HL-60 (cell line): Measurements from ENCODE around the gene FAM209B.

Experiments
- DNase-seq, 2 experiments: peaks; one replicate each; pipeline ENCODE4 v3.0.0-alpha.2; 2010 to 2020; ENCODE audit warnings: low read depth in 1 of 2, low spot score in 1 of 2
- H3K27ac ChIP-seq: fragments of 250-450 bp; sonication (Bioruptor Pico); replicated peaks from 2 replicates; pipeline ENCODE4 v1.5.1; 2020; ENCODE audit warnings: mild to moderate bottlenecking, moderate library complexity
- H3K27me3 ChIP-seq: fragments of 250-450 bp; sonication (Bioruptor Pico); 2 replicates; pipeline ENCODE4 v1.5.1; 2021; ENCODE audit warnings: mild to moderate bottlenecking, moderate library complexity; ENCODE audit not compliant: insufficient read depth, poor library complexity, severe bottlenecking
- H3K4me3 ChIP-seq: replicated peaks from 2 replicates; pipeline ENCODE4 v1.5.1; 2011; ENCODE audit warnings: mild to moderate bottlenecking, control low read depth, low read length; ENCODE audit not compliant: insufficient read depth
- CTCF ChIP-seq: IDR thresholded peaks from one replicate; pipeline ENCODE4 v1.5.1; 2011; ENCODE audit warnings: low read length, control low read depth, inconsistent platforms; ENCODE audit not compliant: insufficient read depth
- GABPA ChIP-seq: IDR thresholded peaks from 2 replicates; pipeline ENCODE4 v1.6.1; 2012; ENCODE audit warnings: low read depth
- POLR2AphosphoS5 ChIP-seq: IDR thresholded peaks from 2 replicates; pipeline ENCODE4 v1.6.1; 2012; ENCODE audit warnings: low read depth
- SPI1 ChIP-seq: IDR thresholded peaks from 2 replicates; pipeline ENCODE4 v1.6.1; 2012; ENCODE audit warnings: low read depth, mild to moderate bottlenecking, borderline replicate concordance
- TF ChIP-seq, protein P1 (sequence below): IDR thresholded peaks from 2 replicates; pipeline ENCODE4 v1.6.1; 2012; ENCODE audit warnings: low read depth; ENCODE audit not compliant: insufficient replicate concordance

Gene FAM209B

GRCh38 chr20:56517641-56518040 lies 15.4 kb upstream of the FAM209B start:
- no peaks in the 10 kb centered on the region for H3K27me3 ChIP-seq

GRCh38 chr20:56518126-56518525 lies 14.9 kb upstream of the FAM209B start:
- DNase-seq, result no peak
- TF ChIP-seq POLR2AphosphoS5 (no peak), CTCF (no peak), SPI1 (no peak), GABPA (no peak)
- TF ChIP-seq, protein P1, sequence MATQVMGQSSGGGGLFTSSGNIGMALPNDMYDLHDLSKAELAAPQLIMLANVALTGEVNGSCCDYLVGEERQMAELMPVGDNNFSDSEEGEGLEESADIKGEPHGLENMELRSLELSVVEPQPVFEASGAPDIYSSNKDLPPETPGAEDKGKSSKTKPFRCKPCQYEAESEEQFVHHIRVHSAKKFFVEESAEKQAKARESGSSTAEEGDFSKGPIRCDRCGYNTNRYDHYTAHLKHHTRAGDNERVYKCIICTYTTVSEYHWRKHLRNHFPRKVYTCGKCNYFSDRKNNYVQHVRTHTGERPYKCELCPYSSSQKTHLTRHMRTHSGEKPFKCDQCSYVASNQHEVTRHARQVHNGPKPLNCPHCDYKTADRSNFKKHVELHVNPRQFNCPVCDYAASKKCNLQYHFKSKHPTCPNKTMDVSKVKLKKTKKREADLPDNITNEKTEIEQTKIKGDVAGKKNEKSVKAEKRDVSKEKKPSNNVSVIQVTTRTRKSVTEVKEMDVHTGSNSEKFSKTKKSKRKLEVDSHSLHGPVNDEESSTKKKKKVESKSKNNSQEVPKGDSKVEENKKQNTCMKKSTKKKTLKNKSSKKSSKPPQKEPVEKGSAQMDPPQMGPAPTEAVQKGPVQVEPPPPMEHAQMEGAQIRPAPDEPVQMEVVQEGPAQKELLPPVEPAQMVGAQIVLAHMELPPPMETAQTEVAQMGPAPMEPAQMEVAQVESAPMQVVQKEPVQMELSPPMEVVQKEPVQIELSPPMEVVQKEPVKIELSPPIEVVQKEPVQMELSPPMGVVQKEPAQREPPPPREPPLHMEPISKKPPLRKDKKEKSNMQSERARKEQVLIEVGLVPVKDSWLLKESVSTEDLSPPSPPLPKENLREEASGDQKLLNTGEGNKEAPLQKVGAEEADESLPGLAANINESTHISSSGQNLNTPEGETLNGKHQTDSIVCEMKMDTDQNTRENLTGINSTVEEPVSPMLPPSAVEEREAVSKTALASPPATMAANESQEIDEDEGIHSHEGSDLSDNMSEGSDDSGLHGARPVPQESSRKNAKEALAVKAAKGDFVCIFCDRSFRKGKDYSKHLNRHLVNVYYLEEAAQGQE, result no peak
- no peak overlapping the region for H3K27ac ChIP-seq
- H3K4me3 ChIP-seq, result no peak overlapping the region
- no peaks in the 10 kb centered on the region for H3K27me3 ChIP-seq

More at GRCh38 chr20:56517641-56518040, 15.4 kb upstream of the FAM209B start:
- DNase-seq, result no peak
- Histone ChIP-seq H3K27ac (no peak overlapping the region), H3K4me3 (no peak overlapping the region)
- TF ChIP-seq, protein P1, result no peak

DNA sequence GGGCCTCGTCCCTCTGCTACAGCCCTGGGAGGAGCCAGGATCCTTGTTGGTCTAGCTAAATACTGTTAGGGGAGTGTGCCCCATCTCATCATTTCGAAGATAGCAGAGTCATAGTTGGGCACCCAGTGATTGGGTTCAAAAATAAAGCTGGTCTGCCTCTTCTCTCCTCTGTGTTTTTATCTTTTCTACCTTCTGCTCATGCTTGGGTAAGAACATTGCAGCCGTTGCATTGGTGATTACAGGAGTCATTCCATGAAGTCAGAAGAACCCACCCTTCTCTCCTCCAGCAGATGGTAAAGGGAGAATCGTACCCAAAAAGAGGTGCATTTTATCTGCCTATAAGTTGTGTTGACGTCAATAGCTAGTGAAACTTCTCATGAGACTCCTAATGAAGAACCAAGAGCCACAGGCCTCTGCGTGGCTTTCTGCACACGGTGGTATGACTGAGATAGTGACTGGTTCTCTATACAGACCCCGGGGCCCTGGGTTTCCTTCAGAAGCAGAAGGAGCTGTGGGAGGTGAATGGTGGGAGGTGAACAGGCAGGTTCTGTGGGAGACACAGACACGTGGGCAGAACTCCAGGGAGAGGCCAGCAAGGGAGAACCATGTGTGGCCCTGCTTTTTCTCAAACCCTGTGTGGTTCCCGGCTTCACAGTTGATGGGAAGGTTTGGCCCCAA lies 14.2 kb upstream of the FAM209B start:
- no peak for TF ChIP-seq POLR2AphosphoS5
- no peak for TF ChIP-seq GABPA
- TF ChIP-seq, protein P1, result no peak
- no peak for TF ChIP-seq SPI1
- no peak for TF ChIP-seq CTCF
- no peaks in the 10 kb centered on the region for H3K27me3 ChIP-seq
- no peak overlapping the region for H3K4me3 ChIP-seq
- DNase-seq, result no peak
- H3K27ac ChIP-seq, result no peak overlapping the region
